ENCODE measurements around the gene MAD1L1.

The MAD1L1 gene

GRCh38 chr7:2257046-2257551 is 24.4 kb upstream of the MAD1L1 start:
- no peak overlapping the region for H3K27ac ChIP-seq
- TF ChIP-seq CTCF (conservative IDR thresholded peaks at IDR 0.05), result no peak
- no peak for TF ChIP-seq ZFX (IDR thresholded peaks at IDR 0.05)

GRCh38 chr7:2256306-2257045 is 23.7 kb upstream of the MAD1L1 start:
- H3K27ac ChIP-seq, result no peak overlapping the region
- no peak for TF ChIP-seq CTCF (conservative IDR thresholded peaks at IDR 0.05)
- no peak for TF ChIP-seq ZFX (IDR thresholded peaks at IDR 0.05)

GRCh38 chr7:2255145-2256139 is 22.7 kb upstream of the MAD1L1 start:
- no peak for TF ChIP-seq ZFX (IDR thresholded peaks at IDR 0.05)
- H3K27ac ChIP-seq, result no peak overlapping the region

GRCh38 chr7:2254429-2255144 is 21.8 kb upstream of the MAD1L1 start:
- TF ChIP-seq CTCF (conservative IDR thresholded peaks at IDR 0.05), result no peak
- no peak for TF ChIP-seq ZFX (IDR thresholded peaks at IDR 0.05)
- H3K27ac ChIP-seq, result no peak overlapping the region

GRCh38 chr7:2253525-2254244 is 20.9 kb upstream of the MAD1L1 start:
- H3K27ac ChIP-seq, result no peak overlapping the region

GRCh38 chr7:2253021-2253420 is 20.3 kb upstream of the MAD1L1 start:
- no peak for TF ChIP-seq ZFX (IDR thresholded peaks at IDR 0.05)
- TF ChIP-seq CTCF (conservative IDR thresholded peaks at IDR 0.05), result no peak
- no peak overlapping the region for H3K27ac ChIP-seq

More at GRCh38 chr7:2253525-2254244, 20.9 kb upstream of the MAD1L1 start:
- TF ChIP-seq ZFX (IDR thresholded peaks at IDR 0.05), result no peak
- TF ChIP-seq CTCF (conservative IDR thresholded peaks at IDR 0.05), result no peak

All from C4-2B (cell line).